ENCODE results near the gene TFPT. TPM values are rescaled to one million over a fixed set of nuclear protein-coding genes. Genes with fewer than 3 reads are reported as not detected.
A peak's percentile ranks its signal among the peaks of the same experiment; 100 is the strongest.

TFPT gene
- total RNA-seq, 1 experiment from 2014 or later: 26.6 TPM

GRCh38 chr19:54107876-54108490 is 7.5 kb downstream of the TFPT start:
- Histone ChIP-seq H4K91ac (ENCODE audit: insufficient read length, low read depth, low read length) (no peak overlapping the region), H3K79me1 (ENCODE audit: insufficient read depth, low read depth, low read length, poor library complexity, severe bottlenecking) (peaks cover 4% of the 10 kb centered on the region), H3K4me2 (ENCODE audit: insufficient read depth, insufficient read length, low read length) (no peak overlapping the region), H2BK5ac (ENCODE audit: insufficient read length, low read length) (no peak overlapping the region), H3K23me2 (ENCODE audit: insufficient read length, low read depth, low read length, poor library complexity, severe bottlenecking) (peaks cover 5% of the 10 kb centered on the region), H2AK5ac (ENCODE audit: insufficient read length, low read length) (no peak overlapping the region), H3K9me3 (ENCODE audit: control insufficient read depth, low read depth, low read length) (no peaks in the 10 kb centered on the region), H2BK120ac (ENCODE audit: low read depth, low read length, poor library complexity, severe bottlenecking) (no peak overlapping the region), H3K4ac (ENCODE audit: low read depth, low read length) (no peak overlapping the region), H3K56ac (ENCODE audit: insufficient read length, low read depth, low read length) (no peak overlapping the region), H2AFZ (ENCODE audit: low read length) (no peak overlapping the region), H3K9ac (ENCODE audit: extremely low read depth, insufficient read length, low read length) (no peak overlapping the region), H2BK12ac (ENCODE audit: insufficient read length, low read depth, low read length) (no peak overlapping the region), H4K20me1 (ENCODE audit: control insufficient read depth, insufficient read depth, insufficient read length) (no peaks in the 10 kb centered on the region), H3K27ac (ENCODE audit: insufficient read length, low read depth, low read length) (no peak overlapping the region), H2BK15ac (ENCODE audit: low read depth, low read length) (no peak overlapping the region), H4K5ac (ENCODE audit: insufficient read length, low read depth, low read length) (no peak overlapping the region), H3T11ph (ENCODE audit: low read length) (no peak overlapping the region), H4K8ac (replicated peaks; ENCODE audit: insufficient read length, low read depth, low read length) (no peak overlapping the region), H3K23ac (ENCODE audit: insufficient read length, low read depth, low read length) (no peak overlapping the region), H3K27me3 (ENCODE audit: insufficient read depth, low read length) (no peaks in the 10 kb centered on the region), H2BK20ac (ENCODE audit: low read depth, low read length, poor library complexity, severe bottlenecking) (no peak overlapping the region), H3K4me1 (ENCODE audit: insufficient read depth, low read length) (no peaks in the 10 kb centered on the region), H3K14ac (ENCODE audit: insufficient read depth, low read length) (no peak overlapping the region), H3K79me2 (ENCODE audit: insufficient read depth, low read length) (peaks cover 1% of the 10 kb centered on the region; the same call in 1 of the 2 replicates), H3K18ac (ENCODE audit: insufficient read length, low read depth, low read length) (no peak overlapping the region)
- TF ChIP-seq CTCF (conservative IDR thresholded peaks at IDR 0.05): no peak
- Mint-ChIP-seq H3K4me3 (peak overlapping the region in 1 of 2 experiments; percentile 33; a peak in 2 of 5 replicates), H3K27ac (no peak overlapping the region; a peak in 1 of 7 replicates), H3K4me1 (0 out of 4 replicates have a peak, but pooled peaks cover 2 to 3% of the 10 kb centered on the region in 2 experiments), H3K36me3 (ENCODE audit: insufficient read depth in 1 of 3, low read depth in 3 of 3) (peaks cover 45 to 64% (median 63%) of the 10 kb centered on the region in 3 experiments), H3K9me3 (peaks cover 0 to 2% of the 10 kb centered on the region in 2 experiments; a peak in 2 of 5 replicates), H3K27me3 (ENCODE audit: low read depth) (no peaks in the 10 kb centered on the region)
- WGBS (ENCODE audit: extremely low coverage, insufficient read length, low lambda C conversion rate): no CpG with 5 or more reads among the region's 21 CpGs
- DNase-seq: no peak

Measured in H9 (cell line).